ENCODE results near the gene ELN.

GRCh38 chr7:73986158-73986631, 41.8 kb upstream of the ELN start:
- TF ChIP-seq POLR2A (IDR thresholded peaks at IDR 0.05; ENCODE audit: low read depth): no peak
- TF ChIP-seq EP300 (IDR thresholded peaks at IDR 0.05): no peak

Measured in esophagus muscularis mucosa (tissue), 2 donors.